Middle frontal gyrus (tissue), 1 donor: ENCODE data around the gene PXK.

Experiments used
- DNase-seq: peaks from one replicate; pipeline ENCODE4 v3.0.0-alpha.2; 2015; ENCODE audit warnings: low spot score; ENCODE audit errors: extremely low spot score

The PXK gene

DNA sequence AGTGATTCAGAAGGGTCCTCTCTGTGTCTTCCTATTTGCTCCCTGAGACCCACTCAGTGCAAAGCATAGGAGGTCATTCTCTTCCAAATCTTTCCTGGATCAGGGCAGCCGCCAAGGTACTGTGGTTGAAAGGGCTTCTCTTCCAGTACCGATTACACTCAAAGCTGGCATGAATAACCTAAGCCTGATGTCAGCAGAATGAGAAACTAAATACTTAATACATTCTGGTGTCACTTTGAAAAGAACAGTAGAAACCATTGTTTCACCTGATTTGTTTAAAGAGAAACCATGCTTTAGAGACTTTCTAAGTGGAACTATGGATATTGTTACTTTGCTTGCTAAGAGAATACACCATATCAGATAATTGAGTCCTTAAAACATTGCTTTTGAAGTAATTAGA lies 50.8 kb downstream of the PXK start:
- DNase-seq, result no peak

- DNase-seq, result no peak
Observed at GRCh38 chr3:58383904-58384303, 51.2 kb downstream of the PXK start.

DNA sequence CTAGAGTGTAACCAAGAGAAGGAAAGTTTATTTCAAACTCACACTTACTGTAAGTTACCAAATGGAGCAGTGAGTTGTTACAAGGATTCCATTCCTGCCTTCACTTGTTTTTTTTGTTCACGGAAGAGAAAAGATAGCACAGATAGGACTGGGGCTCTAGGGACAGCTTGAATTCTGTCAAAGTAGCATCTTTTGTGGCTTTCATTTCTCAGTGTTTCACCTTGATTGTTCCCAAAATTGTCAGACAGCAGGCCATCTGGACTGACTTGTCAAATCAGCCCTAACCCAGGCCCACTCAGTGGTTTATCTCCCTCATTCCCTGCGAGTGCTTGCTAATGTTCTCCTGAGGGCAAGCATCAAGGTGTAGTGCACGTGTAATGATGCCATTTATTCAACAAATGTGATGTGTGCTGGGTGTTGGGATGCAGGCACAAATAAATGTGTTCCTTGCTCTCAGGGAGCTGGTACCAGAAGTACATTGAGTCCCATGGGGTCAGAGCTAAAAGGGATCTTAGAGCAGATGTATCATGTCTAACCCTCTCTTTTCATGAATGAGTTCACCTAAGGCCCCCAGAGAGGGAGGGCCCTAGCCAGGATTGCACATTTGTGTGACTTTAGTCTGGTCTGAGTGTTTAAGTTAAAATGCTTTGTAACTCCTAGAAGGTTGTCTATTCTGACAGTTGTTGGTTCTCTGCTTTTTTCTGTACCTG lies 51.8 kb downstream of the PXK start:
- no peak for DNase-seq

- peak; percentile 50 for DNase-seq
Observed at GRCh38 chr3:58386626-58387365, 54.1 kb downstream of the PXK start.

- no peak for DNase-seq
Observed at GRCh38 chr3:58387650-58388546, 55.2 kb downstream of the PXK start.

- DNase-seq, result peak; percentile 50
Observed at GRCh38 chr3:58388550-58389091, 55.9 kb downstream of the PXK start.

DNA sequence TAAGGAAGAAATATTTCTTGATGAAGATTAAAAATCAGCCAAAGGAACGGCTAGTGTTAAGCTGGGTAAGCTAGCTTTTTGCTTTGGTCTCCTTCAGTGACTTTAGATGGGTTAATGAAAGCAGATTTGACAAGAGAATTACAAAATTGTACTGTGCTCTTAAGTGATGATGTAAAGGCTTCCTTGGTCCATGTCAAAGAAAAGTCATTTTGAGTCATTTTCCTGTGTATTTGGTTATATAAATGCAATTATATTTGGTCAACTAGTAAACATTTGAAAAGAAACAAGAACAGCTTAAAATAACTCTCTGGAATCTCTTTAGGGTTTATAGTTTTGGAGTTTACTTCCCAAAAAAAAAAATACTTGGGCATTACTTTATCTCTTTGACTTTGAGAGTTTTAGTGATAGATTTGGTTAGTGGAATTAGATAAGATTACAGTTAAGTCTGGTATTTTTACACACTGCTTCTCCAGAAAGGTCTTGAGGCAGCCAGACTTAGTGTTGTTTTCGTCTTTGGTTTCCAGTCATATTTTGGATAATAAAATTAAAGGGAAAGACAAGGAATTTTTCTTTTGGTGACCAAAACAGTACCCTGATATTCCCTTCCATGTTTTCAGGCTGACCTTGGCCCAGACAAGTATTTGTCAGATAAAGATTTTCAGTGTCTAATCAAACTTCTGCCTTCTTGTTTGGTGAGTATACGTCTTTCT lies 58.6 kb downstream of the PXK start:
- DNase-seq, result no peak

DNA sequence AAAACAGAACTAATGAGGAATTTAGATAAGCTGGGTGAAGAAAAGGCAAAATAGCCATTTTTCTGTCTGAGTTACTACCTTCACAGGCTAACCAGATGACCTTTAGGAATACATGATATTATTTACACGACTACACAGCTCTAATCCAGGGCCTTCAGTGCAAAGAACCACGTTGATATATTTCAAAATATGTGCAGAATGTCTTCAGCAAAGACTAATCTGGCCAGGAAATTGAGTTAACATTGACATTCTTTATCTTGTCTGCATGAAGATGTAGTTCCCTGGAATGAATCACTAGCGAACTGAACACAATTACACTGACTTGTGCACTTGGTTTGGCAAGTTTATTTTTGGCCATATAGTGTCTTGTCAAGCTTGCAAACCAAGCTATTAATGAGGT lies 59.5 kb downstream of the PXK start:
- DNase-seq, result no peak

- DNase-seq, result no peak
Observed at GRCh38 chr3:58394339-58394738, 61.6 kb downstream of the PXK start.

GRCh38 chr3:58398669-58399333 lies 66.1 kb downstream of the PXK start:
- DNase-seq, result peak; percentile 31

GRCh38 chr3:58403513-58404109 lies 70.9 kb downstream of the PXK start:
- no peak for DNase-seq

DNA sequence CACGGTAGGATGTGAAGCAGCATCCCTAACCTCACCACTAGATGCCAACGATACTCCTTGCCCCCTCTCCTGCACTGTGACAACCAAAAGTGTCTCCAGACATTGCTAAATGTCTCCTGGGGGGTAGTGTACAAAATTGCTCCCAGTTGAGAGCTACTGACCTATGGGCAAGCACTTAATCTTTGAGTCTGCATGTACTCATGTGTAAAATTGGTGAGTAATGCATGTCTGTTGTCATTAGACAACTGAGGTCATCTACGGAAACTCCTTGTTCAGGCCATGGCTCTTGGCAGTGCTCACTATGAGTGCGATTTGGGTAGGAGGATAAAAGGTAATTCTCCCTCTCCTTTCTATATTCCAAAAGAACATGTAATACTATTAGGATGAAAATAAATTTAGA lies 71.7 kb downstream of the PXK start:
- DNase-seq, result no peak

DNA sequence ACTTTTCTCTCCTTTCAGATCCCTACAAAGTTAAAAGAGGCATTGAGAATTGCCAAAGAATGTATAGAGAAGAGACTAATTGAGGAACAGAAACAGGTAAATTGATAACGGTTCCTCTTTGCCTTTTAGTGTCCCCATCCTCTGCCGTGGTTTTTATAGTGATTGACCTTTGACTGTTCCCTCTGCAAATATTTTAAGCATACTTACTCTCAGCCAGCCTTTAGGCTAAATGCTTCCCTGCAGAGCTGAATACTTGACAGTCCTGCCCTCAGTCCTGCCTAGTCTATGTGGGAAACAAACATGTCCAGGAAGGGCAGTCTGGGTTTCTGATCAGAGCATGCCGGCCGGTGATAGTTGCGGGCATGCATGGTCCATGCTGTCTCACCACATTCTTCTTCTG lies 76.2 kb downstream of the PXK start:
- DNase-seq, result no peak

DNA sequence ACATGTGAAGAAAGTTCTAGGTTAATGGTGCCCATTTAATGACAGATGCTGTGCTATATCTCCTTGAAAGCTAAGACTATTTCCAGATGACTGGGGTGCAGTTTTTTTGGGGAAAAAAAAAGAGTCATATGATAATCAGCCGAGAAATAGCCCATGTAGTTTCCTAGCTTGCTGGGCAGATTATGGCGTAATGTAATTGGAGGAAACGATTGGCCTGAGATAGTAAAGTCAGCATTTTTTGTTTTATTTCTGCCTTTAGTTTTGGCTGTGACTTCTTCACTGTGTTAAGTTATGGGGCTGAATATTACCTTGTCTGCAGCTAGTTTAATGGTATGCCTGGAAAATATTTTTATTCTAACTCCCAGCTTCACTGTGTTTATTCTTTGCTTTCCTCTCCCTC lies 77.0 kb downstream of the PXK start:
- DNase-seq, result no peak

DNA sequence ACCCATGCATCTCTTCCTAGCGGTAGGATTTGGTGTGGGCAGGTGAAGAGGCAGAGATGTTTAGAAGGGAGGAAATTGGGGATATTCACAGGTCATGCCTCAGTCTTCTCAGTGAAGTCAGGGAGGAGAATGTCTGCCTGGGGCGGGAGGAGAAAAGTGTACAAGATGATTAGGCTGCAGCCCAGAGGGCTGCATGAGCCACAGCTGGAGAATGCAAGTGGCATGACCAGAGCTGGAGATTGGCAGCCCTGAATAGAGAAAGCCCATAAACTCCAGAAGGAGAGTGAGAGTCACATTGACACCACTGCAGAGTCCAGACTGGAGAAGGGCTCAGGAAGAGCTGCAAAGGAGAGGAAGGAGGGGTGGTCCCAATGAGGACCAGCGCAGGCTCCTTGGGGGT lies 78.3 kb downstream of the PXK start:
- DNase-seq, result no peak

DNA sequence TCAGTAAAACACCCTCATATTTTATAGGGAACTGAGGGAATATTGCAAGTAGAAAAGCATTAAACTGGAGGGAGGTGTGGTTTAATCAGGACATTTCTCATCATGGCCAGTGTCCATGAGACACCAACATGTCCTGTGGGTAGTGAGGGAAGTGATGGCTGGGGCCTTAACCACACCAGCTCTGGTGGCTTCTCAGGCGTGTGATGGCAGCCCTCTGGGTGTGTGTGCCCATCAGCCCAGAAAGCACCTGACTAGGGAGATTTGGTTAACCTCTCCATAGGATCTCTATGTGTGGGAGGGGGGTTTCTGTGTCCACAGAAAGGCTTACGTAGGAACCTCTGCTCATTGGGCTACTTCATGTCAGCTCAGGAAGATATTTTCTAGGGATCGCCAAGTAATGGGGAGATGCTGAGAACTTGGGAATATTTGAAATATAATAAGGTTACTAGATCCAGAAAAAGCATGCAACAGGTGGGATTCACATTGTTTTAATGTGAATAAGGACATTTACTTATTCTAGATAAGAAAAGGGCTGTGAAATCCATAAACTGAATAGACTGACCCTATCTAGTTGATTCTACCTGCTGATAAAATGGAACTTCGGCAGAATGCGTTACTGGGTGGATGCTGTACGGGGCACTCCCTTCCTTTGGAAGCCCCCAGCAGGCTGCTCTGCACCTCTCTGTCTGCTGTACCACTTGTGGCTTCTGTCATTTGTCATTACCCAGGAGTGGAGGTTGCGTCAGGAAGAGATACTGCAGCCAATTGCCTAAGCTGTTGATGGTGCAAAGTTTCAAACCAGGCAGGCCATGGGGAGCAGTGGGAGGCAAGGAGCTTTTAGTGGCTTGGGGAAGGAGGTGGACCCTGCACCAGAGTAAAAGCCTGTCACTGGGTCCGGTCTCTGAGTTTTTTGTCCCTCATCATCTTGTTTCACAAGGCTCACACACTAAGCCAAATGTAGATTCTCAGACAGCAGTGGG lies 79.4 kb downstream of the PXK start:
- DNase-seq, result no peak

DNA sequence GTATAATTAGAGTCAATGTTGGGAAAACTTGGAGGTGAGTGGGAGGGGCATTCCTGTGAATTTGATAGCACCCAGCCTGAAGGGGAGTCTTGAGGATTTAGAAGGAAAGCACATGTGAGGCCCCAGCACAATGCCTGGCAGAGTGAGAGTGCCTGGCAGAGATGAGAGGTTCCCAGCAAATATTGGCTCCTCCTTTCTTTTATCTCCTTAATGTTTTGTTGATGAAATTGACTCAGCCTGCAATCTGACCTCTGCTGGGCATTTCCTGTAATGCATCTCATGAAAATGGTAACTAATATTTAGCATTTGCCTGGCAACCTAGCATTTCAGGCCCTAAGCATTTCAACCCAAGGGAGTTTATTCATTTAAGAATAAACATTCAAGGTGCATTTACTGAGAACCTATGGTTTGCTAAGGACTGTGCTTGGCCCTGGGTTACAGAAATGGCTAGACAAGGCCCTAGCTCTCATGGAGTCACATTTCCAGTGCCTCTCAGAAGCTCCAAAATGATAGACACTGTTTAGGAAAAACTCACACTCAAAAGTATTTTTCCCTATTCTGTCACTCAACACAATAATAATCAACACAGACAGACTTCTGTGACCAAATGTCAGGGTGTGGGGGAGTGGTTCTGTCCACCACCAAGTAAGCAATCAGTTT lies 82.0 kb downstream of the PXK start:
- DNase-seq, result peak; percentile 36

DNA sequence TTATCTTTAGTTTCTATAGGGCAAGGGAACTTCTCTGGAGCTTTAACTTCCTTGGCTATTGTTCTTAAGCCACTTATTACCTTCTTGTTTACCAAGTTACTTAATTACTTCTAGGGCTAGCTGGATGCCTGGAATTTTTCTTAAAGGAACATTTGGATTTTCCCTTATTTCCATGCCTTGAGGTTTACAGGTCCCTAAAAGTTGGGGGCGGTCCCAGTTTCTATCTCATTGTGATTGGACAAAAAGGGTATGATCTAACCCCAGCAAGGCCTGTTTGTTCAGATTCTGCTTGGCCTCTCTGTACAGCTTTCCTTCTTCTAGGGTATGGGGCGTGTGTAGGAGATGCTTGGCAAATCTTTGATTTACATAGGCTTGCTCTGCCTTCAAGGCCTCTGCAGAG lies 83.5 kb downstream of the PXK start:
- DNase-seq, result no peak
